Right lobe of liver (tissue), 6 donors: ENCODE results near the gene SLC38A8. TPM values are rescaled to one million over a fixed set of nuclear protein-coding genes. Genes with fewer than 3 reads are reported as not detected.

Experiments
- ATAC-seq, 4 donors: fragments of 200-7000 bp; cut with Tn5 transposase; one replicate each; pipeline ENCODE4 v1.9.1; 2020; ENCODE audit warnings: mild to moderate bottlenecking in 4 of 4, moderate library complexity in 4 of 4
- DNase-seq, 3 donors: peaks; one replicate each; pipeline ENCODE4 v3.0.0-alpha.2; 2020
- H3K27ac ChIP-seq, 3 donors: fragments of 200-600 bp; one replicate each; pipeline ENCODE4 v1.8.0; 2022
- H3K27me3 ChIP-seq, 2 donors: fragments of 200-600 bp; one replicate each; pipeline ENCODE4 v1.8.0; 2022
- H3K36me3 ChIP-seq, 4 donors: fragments of 200-600 bp; sonication (generic) in 1 of 4; one replicate each; pipeline versions ENCODE4 v1.5.1 to v1.8.0; 2017 to 2022; ENCODE audit warnings: control low read depth in 1 of 4
- H3K4me1 ChIP-seq, 4 donors: fragments of 200-600 bp; sonication (generic) in 1 of 4; one replicate each; pipeline versions ENCODE4 v1.5.1 to v1.8.0; 2017 to 2022; ENCODE audit warnings: control low read depth in 1 of 4
- H3K4me3 ChIP-seq, 3 donors: fragments of 200-600 bp; one replicate each; pipeline ENCODE4 v1.8.0; 2022
- H3K9me3 ChIP-seq, 4 donors: fragments of 200-600 bp; sonication (generic) in 1 of 4; one replicate each; pipeline versions ENCODE4 v1.5.1 to v1.8.0; 2017 to 2022; ENCODE audit warnings: control low read depth in 1 of 4
- POLR2A ChIP-seq: fragments of 450-650 bp; IDR thresholded peaks from one replicate; pipeline ENCODE4 v1.6.1; 2017; ENCODE audit warnings: antibody characterized with exemption, mild to moderate bottlenecking
- WGBS: methylation state at CpG from one replicate; pipeline ENCODE4 v1.1.6; 2018; ENCODE audit warnings: low coverage, low lambda C conversion rate; ENCODE audit not compliant: insufficient coverage; ENCODE audit errors: missing lambda C conversion rate; 5-methylcytosine and 5-hydroxymethylcytosine counted together
- intact Hi-C, 2 donors: fragments of 100-400 bp; cut with DNase I; formaldehyde crosslinking; loops; one replicate each; pipeline versions ENCODE4 v1.11.2 to v1.14.1; 2022
- total RNA-seq, 6 experiments: library from RNA; depleted of rRNA in 2 of 6; stranded (reverse); fragments of >200 nt in 2 of 6; fragmentation: NEBNext Ultra II Directional in 3 of 6; extraction: Animal tissue kit (Norgen Biotek cat#: 25700) in 3 of 6; gene quantifications; one replicate each; pipeline versions ENCODE4 v1.1.0 to v1.2.4, GENCODE V29; 2016 to 2023
- TF ChIP-seq, protein P1 (sequence below), 4 donors: fragments of 200-600 bp in 3 of 4; fragments of 450-650 bp in 1 of 4; IDR thresholded peaks; one replicate each; pipeline versions ENCODE4 v1.5.1 to v1.8.0; 2016 to 2022; ENCODE audit warnings: antibody characterized with exemption in 4 of 4, mild to moderate bottlenecking in 2 of 4
- donor health status: DM: no; HTN: yes; CAD: no.
- donor health status: DM: no; HTN: no; CAD: no.
- donor health status: DM: no; HTN: no; CAD: no.
- donor health status: DM: no; HTN: yes; CAD: no.
- donor health status: DM: no; HTN: yes; CAD: no.

Gene SLC38A8
- total RNA-seq, 6 experiments from 2014 or later: not detected

DNA sequence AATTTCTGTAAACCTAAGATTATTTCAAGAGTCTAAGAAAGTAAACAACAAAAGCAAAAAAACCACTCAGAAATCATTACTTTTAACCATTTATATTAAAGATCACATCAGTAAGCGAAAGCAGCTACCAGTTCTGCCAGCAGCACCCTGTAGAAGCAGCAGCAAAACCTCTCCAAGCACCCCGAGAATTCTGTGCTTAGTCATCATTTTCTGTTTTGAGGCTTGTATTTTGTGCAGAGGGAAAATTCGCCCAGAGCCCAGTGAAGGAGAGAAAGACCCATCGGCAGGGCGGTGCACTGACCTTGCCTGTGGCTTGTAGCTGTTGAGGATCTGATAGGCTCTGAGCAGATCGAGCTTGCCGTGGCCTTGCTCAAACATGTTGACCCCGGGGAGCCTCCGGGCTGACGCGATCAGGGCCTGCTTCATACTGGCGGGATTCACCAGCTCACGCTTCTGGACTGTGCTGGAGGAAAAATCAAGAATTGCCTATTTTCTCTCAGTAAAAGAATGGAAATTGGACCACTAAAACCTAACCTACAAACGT is 38.9 kb upstream of the SLC38A8 start:
- Histone ChIP-seq H3K27ac (no peak overlapping the region), H3K27me3 (no peaks in the 10 kb centered on the region), H3K4me3 (no peak overlapping the region), H3K36me3 (peaks cover 0 to 47% (median 15%) of the 10 kb centered on the region in 4 donors), H3K9me3 (no peaks in the 10 kb centered on the region), H3K4me1 (peaks cover 0 to 3% (median 0%) of the 10 kb centered on the region in 4 donors)
- TF ChIP-seq, protein P1, sequence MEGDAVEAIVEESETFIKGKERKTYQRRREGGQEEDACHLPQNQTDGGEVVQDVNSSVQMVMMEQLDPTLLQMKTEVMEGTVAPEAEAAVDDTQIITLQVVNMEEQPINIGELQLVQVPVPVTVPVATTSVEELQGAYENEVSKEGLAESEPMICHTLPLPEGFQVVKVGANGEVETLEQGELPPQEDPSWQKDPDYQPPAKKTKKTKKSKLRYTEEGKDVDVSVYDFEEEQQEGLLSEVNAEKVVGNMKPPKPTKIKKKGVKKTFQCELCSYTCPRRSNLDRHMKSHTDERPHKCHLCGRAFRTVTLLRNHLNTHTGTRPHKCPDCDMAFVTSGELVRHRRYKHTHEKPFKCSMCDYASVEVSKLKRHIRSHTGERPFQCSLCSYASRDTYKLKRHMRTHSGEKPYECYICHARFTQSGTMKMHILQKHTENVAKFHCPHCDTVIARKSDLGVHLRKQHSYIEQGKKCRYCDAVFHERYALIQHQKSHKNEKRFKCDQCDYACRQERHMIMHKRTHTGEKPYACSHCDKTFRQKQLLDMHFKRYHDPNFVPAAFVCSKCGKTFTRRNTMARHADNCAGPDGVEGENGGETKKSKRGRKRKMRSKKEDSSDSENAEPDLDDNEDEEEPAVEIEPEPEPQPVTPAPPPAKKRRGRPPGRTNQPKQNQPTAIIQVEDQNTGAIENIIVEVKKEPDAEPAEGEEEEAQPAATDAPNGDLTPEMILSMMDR (IDR thresholded peaks at IDR 0.05): no peak
- no peak for TF ChIP-seq POLR2A
- no peak for DNase-seq
- ATAC-seq: no peak
- 88% methylated on average over 8 of the region's 14 CpGs for WGBS
- intact Hi-C loops: loop anchor here (10.0 kb wide), 1 partner anchor 103 kb away; the partner anchor contains the start of gene TAF1C (in 2 of the 2)

DNA sequence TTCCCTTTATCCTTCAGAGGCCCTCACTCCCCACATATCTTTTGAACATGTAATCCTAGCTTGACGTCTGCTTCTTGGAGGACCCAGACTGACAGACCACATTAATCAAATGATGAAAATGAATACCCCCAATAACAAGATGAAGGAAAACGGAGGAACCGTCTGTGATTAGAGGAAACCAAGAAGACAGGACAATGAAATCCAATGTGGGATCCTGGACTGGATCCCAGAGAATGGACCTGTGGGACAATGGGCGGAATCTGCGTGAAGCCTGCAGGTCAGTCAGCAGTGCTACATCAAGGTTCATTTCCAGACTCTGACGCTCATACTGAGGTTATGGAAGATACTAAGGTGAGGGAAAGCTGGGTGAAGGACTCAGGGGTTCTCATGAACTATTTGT is 38.2 kb upstream of the SLC38A8 start:
- no peak for TF ChIP-seq POLR2A
- TF ChIP-seq, protein P1 (IDR thresholded peaks at IDR 0.05): no peak
- H3K27ac ChIP-seq: no peak overlapping the region
- H3K9me3 ChIP-seq: no peaks in the 10 kb centered on the region
- H3K36me3 ChIP-seq: peaks cover 0 to 40% (median 13%) of the 10 kb centered on the region in 4 donors
- WGBS: 86% methylated on average over 6 of the region's 6 CpGs
- DNase-seq: no peak
- H3K4me3 ChIP-seq: no peak overlapping the region
- no peaks in the 10 kb centered on the region for H3K27me3 ChIP-seq
- intact Hi-C loops: loop anchor here (10.0 kb wide), 1 partner anchor 104 kb away; the partner anchor contains the start of gene TAF1C (in 2 of the 2)
- H3K4me1 ChIP-seq: no peaks in the 10 kb centered on the region
- no peak for ATAC-seq

DNA sequence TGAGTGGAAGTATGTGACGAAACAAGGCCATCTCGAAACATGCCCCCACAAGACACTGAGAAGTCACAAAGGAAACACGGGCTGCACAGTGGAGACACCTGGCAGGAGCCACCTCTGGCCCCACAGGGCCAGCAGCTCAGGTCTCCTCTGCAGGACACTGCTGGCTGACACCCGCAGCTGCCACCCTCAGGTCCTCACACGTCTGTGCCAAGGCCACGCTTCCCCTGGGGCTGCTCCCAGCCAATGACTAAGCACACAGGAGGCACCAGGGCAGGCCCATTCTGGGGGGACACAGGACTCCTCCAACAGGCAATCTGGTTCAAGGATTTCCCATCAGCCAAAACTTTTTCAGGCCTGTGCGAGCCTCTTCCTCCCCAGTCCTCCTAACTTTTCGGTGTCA is 37.8 kb upstream of the SLC38A8 start:
- TF ChIP-seq POLR2A: no peak
- TF ChIP-seq, protein P1 (IDR thresholded peaks at IDR 0.05): no peak
- no peaks in the 10 kb centered on the region for H3K9me3 ChIP-seq
- H3K27ac ChIP-seq: no peak overlapping the region
- no peaks in the 10 kb centered on the region for H3K4me1 ChIP-seq
- intact Hi-C loops: loop anchor here (10.0 kb wide), 1 partner anchor 104 kb away; the partner anchor contains the start of gene TAF1C (in 2 of the 2)
- peaks cover 0 to 44% (median 13%) of the 10 kb centered on the region in 4 donors for H3K36me3 ChIP-seq
- no peaks in the 10 kb centered on the region for H3K27me3 ChIP-seq
- ATAC-seq (no peak), DNase-seq (no peak)
- 100% methylated on average over 2 of the region's 8 CpGs for WGBS
- no peak overlapping the region for H3K4me3 ChIP-seq

DNA sequence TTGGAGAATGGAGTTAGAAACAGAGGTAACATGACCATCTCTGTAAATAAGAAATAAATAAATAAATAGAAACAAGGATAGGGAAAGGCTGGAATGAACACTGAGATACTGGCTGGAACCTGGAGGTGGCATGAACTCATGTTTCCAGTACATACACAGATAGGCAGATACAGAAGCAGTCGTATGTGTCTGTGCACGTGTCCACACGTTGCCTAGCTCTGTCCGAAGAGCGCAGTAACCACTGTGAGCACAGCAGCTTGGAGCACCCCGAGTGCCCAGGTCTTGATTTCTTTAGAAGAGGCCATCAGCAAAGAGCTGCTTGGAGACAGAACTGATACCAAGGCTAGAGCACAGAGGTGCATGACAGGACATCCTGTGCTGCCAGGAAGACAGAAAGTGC is 37.1 kb upstream of the SLC38A8 start:
- no peak overlapping the region for H3K27ac ChIP-seq
- H3K9me3 ChIP-seq: no peaks in the 10 kb centered on the region
- intact Hi-C loops: loop anchor here (10.0 kb wide), 1 partner anchor 105 kb away; the partner anchor contains the start of gene TAF1C (in 2 of the 2)
- WGBS: no CpG with 5 or more reads among the region's 6 CpGs
- no peak for DNase-seq
- ATAC-seq: no peak
- TF ChIP-seq, protein P1 (IDR thresholded peaks at IDR 0.05): no peak
- no peak for TF ChIP-seq POLR2A
- no peak overlapping the region for H3K4me3 ChIP-seq
- H3K36me3 ChIP-seq: peaks cover 0 to 51% (median 20%) of the 10 kb centered on the region in 4 donors
- no peaks in the 10 kb centered on the region for H3K4me1 ChIP-seq
- no peaks in the 10 kb centered on the region for H3K27me3 ChIP-seq
